Measurements from ENCODE around the gene LDHAL6A.
"Not testable (repeated sequence)": the region's sequence is repeated elsewhere in the genome, so short reads cannot be mapped to it uniquely, and the experiment has no call there.

Gene LDHAL6A

DNA sequence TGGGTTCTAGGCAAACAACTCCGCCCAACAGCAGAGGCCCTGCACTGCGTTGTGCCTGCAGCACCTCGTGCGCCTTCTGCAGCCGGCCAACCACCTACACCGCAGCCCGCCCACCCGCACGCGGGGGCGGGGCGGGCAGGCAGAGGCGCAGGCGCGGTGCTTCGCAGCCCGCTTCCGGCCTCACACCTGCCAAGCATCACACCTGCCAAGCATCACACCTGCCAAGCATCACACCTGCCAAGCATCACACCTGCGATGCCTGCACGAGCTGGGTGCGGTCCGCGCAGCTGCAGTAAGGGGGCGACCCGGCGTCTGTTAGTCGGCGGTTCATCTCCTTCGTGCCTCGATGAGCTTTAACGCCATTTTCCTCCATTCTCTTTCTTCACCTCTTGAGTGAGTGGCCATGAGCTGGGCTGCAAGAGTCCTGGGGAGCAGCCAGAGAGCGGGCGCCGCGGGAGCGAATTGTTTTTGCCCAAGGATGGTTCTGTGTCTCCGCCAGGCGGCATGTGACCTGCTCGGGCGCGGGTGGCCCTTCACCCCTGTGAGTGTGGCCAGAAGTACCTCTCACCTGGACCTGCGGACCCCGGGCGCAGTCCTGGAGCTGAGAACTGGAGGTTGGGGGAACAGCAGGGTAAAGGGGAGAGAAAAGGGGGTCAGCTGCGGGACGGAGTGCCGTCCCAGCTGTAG lies at the start of gene LDHAL6A:
LDHAL6A (plus strand) TSS at position 171 of the 687 bp plus-strand sequence. CDS start 825 bp downstream, outside the sequence.
- DNase-seq (ENCODE audit: low spot score): no peak

DNA sequence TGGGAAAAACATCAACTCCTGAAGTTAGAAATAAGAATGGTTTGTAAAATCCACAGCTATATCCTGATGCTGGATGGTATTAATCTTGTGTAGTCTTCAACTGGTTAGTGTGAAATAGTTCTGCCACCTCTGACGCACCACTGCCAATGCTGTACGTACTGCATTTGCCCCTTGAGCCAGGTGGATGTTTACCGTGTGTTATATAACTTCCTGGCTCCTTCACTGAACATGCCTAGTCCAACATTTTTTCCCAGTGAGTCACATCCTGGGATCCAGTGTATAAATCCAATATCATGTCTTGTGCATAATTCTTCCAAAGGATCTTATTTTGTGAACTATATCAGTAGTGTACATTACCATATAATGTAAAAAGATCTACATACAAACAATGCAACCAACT lies 48.3 kb upstream of the LDHAL6A start:
- not testable (repeated sequence) for DNase-seq (ENCODE audit: low spot score)

DNA sequence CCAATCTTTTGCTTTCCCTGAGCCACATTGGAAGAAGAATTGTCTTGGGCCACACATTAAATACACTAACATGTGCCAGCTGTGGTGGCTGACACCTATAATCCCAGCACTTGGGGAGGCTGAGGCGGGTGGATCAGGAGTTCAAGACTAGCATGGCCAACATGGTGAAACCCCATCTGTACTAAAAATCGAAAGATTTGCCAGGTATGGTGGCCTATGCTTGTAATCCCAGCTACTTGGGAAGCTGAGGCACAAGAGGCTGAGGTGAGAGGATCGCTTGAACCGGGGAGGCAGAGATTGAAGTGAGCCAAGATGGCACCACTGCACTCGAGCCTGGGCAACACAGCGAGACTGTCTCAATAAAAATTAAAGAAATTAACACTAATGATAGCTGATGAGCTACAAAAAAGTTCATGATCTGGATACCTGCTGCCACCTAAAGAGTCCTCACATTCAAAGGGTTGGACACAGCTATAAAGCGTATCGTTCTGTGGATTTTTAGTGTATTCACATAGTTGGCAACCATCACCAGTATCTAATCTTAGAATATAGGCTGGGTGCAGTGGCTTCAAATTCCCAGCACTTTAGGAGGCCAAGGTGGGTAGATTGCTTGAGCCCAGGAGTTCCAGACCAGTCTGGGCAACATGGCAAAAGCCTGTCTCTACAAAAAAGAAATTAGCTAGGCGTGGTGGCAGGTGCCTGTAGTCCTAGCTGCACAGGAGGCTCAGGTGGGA lies 46.9 kb upstream of the LDHAL6A start:
- no peak for DNase-seq (ENCODE audit: low spot score)

DNA sequence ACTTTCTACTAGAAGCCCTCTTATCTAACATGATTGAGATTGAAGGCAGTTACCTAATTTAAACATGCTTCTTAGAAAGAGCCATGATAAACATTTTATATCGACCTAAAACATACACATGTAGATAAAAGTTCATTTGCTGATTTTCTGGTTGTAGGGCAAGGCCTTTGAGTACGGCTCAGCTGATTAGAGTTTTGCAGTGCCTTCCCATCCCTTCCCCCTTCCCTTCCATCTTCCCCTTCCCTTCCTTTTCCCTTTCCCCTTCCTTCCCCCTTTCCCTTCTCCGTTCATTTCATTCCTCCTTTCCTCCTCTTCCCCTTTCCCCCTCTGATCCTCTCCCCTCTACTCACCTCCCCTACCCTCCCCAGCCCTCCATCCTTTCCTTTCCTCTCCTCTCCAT lies 39.2 kb upstream of the LDHAL6A start:
- DNase-seq (ENCODE audit: low spot score): no peak

DNA sequence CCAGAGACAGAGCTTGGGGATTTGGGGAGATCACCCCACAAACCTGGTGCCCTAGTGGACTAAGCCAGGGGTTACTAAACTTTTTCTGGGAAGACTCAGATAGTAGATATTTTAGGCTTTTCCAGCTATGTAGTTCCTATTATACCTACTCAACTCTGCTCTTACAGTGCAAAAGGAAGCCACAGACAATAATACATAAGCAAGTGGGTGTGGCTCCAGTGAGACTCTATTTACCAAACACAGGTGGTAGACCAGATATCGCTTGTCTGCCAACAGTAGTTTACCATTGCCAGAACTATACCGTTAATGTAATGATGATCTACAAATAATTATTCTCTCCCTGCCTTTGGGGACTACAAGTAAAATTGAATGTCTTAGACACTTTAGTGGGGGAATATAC lies 36.6 kb upstream of the LDHAL6A start:
- DNase-seq (ENCODE audit: low spot score): no peak

DNA sequence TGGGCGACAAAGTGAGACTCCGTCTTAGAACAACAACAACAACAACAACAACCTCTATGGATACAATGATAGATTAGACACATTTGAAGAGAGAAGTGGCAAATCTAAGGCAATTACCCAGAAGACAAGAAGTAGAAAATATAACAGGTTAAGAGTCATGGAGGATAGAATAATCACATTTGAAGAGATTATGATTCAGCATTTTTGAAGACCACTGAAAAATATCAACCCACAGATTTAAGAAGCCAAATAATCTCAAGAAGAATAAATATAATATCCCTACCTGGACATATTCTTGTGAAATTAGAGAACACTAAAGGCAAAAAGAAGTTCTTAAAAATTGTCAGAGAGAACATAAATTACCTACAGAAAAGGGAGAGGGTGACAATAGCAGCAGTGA lies 35.6 kb upstream of the LDHAL6A start:
- DNase-seq (ENCODE audit: low spot score): no peak

DNA sequence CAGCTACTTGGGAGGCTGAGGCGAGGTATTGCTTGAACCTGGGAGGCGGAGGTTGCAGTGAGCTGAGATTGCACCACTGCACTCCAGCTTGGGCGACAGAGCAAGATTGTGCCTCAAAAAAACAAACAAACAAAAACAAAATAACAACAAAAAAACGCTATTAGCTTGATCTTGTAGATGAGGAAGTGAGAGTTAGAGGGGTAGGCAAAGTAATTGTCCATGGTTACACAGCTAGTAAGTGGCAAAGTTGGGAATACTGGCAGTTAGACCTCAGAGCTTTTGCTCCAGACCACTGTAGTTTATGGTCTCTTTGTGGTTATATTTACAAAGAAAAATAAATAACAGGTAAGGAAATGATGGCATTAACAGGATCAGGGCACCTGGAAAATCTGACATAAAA lies 28.4 kb upstream of the LDHAL6A start:
- no peak for DNase-seq (ENCODE audit: low spot score)

DNA sequence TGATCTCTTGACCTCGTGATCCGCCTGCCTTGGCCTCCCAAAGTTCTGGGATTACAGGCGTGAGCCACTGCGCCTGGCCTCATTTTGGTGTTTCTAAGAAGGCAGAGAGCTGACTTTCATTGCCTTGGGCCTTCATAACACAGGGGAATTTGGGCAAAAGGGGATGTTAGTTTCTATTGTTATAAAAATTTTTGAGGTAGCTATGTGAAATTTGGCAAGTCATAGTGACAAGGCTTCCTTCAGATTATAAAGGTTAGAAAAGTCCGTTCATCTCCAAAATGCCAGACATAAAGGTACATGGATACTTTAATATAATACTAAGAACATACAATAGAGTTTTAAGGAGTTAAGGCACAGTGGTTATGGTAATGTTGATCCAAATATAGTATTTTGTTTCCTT lies 26.3 kb upstream of the LDHAL6A start:
- no peak for DNase-seq (ENCODE audit: low spot score)

DNA sequence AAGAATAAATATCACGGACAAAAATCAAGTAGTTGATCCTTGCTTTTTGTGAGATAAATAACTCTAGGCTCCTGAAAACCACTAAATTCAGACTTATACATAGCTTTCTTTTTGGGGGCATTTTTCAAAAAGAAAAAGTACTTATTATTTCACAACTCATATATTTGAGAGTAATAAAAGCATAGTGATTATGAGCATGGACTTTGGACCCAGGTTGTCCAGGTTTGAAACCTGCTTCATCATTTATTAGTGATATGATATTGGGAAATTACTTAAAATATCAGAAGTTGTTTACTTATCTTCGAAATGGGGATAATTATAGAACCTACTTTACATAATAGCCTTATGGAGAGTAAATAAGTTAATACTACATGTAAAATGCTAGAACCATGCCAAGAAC lies 17.0 kb upstream of the LDHAL6A start:
- no peak for DNase-seq (ENCODE audit: low spot score)

DNA sequence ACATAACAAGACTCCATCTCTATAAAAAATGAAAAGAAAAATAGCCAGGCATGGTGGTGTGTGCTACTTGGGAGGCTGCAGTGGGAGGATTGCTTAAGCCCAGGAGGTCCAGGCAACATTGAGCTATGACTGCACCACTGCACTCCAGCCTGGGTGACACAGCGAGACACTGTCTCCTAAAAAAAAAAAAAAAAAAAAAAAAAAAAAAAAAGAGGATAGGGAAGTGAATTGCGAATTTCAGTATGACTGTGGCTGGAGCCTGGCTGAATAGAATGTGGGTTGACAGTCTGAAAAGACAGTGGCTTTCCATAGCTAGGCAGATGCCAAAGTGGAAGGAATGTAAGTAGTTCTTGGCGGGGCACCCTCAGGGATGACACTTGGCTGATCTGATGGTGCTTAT lies 6.4 kb upstream of the LDHAL6A start:
- DNase-seq (ENCODE audit: low spot score): no peak

DNA sequence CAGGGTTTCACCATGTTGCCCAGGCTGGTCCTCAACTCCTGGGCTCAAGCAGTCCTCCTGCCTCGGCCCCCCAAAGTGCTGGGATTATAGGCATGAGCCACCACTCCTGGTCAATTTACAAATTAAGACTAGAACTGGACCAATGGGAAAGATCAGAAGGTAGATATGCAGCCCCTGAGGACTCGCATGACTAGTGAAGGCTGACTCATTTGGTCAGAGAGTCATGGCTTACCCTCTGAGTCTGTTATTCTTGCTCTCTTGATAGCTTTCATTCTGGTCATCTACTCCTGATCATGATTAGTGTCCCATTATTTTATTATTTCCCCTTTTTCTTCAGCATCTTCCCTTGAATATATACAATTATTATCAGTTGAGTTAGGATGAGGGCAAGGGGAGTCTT lies 2.7 kb upstream of the LDHAL6A start:
- DNase-seq (ENCODE audit: low spot score): peak; percentile 9

DNA sequence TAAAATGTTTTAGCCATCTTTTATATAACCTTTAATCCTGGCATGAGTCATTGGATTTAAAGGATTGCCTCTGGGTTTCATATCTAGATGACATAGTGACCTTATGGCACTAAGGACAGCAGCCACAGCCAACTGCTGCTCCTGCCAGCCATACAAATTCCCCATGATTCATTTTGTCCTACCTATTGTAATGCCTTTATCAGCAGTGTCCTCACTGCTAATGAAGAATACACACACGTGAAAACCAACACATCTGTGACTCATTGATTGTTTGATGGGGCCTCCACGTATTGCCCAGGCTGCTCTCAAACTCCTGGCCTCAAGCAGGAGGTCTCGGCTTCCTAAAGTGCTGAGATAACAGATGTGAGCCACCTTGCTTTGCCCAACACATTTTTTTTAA lies 1.8 kb downstream of the LDHAL6A start:
- DNase-seq (ENCODE audit: low spot score): peak; percentile 78

DNA sequence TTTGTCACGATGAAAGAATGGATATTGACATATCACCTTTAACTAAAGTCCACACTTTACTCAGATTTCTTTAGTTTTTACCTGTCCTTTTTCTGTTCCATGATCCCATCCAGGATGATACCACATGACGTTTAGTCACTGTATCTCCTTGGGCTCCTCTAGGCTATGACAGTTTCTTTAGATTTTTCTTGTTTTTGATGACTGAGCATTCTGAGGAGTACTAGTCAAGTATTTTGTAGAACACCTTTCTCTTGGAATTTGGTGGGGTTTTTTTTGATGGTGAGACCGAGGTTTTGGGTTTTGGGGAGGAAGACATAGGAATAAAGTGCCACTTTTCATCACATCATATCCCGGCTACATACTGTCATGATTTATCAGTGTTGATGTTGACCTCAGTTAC lies 4.0 kb downstream of the LDHAL6A start:
- no peak for DNase-seq (ENCODE audit: low spot score)

DNA sequence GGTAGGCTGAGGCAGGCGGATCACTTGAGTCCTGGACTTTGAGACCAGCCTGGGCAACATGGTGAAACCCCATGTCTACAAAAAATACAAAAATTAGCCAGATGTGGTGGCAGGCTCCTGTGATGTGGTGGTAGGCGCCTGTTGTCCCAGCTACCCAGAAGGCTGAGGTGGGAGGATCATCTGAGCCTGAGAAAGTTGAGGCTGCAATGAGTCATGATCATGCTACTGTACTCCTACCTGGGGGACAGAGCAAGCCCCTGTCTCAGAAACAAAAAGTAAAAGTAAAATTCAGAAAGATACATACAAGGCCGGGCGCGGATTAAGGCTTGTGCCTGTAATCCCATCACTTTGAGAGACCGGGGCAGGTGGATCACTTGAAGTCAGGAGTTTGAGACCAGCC lies 6.3 kb downstream of the LDHAL6A start:
- no peak for DNase-seq (ENCODE audit: low spot score)

DNA sequence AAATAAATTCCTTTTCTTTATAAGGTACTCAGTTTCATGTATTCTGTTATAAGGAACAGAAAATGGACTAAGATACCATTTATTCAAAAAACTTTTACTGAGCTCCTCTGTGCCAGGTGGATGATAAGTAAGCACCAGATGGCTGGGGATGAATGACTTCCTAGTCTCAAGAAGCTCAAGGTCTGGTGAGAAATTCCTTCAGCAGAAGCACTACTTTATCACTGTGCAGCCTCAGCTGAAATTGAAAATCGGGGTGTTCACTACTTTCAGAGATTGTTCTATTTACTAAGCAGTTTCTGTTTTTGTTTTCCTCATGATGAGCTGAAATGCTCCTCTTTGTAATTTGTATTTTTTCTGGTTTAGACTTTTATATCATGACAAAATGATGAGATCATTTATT lies 7.8 kb downstream of the LDHAL6A start:
- no peak for DNase-seq (ENCODE audit: low spot score)

DNA sequence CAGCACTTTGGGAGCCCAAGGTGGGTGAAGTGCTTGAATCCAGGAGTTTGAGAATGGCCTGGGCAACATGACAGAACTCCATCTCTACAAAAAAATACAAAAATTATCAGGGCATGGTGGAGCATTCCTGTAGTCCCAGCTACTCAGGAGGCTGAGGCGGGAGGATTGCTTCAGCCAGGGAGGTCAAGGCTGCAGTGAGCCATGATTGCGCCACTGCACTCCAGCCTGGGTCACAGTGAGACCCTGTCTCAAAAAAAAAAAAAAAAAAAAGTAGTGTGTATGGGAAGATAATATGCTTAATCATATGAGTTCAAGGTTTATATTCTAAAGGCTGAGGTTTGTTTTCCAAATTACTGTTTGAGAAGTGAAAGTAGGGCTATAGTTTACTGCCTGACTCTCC lies 10.7 kb downstream of the LDHAL6A start:
- no peak for DNase-seq (ENCODE audit: low spot score)

DNA sequence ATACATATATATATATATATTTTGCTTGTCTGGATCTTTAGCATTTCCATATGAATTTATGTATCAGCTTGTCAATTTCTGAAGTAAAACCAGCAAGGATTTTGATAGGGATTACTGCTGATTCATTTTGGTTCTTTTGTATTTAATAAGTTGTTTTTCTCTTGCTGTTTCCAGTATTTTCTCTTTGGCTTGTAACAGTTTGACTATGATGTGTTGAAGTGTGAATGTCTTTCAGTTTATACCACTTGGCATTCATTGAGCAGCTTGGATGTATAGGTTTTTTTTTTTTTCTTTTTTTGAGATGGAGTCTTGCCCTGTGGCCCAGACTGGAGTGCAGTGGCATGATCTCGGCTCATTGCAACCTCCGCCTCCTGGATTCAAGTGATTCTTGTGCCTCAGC lies 12.4 kb downstream of the LDHAL6A start:
- DNase-seq (ENCODE audit: low spot score): no peak

DNA sequence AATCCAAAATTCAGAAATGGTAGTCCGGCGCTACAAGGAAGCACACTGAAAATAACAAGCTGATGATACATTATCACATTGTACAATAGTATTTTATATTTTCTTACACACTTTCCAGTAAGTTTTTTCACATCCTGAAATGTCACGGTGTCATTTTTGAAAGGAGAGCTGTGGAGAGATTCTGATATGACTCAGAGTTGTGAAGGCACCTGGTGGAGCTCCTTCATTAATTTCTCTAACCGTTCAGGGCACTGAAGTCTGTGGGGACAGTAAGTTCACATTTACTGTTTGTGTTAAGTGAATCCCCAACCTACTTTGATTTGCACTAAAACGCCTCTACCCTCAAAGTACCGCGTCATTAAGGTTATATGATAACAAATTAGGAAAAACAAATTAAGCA lies 13.3 kb downstream of the LDHAL6A start:
- DNase-seq (ENCODE audit: low spot score): no peak

DNA sequence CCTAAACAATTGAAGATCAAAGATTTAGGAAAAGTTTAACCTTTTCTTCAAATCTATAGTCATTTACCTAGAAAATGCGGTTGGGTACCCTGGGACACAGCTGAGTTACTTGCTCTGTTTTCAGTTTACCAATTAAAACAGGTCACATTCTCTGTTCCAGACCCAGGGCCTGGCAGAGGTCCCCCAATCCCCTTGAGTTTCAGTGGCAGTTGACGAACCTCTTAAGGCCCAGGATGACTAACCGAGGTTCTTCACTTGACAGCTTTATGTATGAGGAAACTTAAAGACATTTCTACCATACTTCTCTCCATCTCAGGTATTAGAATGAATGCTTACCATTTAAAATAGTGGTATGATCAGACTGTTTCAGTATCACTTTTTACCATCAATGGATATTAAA lies 16.3 kb downstream of the LDHAL6A start:
- no peak for DNase-seq (ENCODE audit: low spot score)

DNA sequence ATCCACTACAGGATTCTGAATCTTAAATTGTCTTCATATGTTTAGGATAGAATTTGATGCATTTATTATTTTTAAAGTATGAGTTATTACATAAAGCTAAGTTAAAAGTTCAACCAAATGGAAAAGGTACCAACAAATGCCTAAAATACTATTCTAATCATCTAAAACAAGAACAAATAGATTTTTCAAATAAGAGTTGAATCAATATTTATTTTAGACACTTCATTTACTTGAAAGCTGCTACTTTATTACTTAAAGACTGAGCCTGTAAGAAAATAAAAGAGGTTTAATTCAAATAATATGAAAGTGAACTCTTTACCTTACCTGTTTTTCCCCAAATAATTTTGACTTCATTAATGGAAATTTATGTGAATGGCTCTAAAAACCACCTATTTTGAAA lies 16.9 kb downstream of the LDHAL6A start:
- DNase-seq (ENCODE audit: low spot score): no peak

DNA sequence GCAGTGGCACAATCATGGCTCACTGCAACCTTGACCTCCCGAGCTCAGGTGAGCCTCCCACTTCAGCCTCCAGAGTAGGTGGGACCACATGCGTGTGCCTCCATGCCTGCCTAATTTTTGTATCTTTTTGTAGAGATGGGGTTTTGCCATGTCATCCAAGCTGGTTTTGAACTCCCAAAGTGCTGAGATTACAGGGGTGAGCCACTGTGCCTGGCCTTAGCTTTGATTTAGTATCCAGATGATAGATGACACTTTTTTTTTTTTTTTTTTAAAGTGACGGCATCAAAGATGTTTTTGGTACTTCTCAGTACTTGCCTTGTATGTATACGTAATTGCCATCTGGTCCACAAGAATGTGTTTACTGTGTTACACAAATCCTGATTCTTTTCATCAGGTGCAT lies 23.4 kb downstream of the LDHAL6A start:
- no peak for DNase-seq (ENCODE audit: low spot score)

DNA sequence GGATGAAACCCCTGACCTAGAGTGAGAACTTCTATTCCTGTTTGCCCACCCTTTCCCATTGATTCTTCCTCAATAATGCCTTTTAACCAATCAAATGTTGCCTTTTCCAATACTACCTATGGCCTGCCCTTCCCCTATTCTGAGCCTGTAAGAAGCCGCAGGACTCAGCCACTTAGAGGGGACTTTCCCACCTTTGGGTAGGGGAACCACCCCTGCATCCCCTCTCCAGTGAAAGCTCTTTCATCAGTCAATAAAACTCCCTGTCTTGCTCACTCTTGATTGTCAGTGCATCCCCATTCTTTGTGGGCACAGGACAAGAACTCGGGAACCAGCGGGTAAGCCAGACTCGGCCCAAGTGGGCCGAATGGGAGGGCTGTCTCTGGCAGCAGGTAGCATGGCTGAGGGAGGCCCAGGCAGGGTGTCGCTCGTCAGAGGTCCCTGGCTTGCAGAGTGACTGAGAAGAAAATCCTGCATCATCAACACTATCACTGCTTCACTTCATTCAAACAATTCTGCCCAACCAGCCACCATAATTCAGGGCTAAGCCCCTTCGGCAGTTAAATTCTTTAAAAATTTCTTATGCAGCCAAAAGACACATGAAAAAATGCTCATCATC lies 30.4 kb downstream of the LDHAL6A start:
- DNase-seq (ENCODE audit: low spot score): no peak

DNA sequence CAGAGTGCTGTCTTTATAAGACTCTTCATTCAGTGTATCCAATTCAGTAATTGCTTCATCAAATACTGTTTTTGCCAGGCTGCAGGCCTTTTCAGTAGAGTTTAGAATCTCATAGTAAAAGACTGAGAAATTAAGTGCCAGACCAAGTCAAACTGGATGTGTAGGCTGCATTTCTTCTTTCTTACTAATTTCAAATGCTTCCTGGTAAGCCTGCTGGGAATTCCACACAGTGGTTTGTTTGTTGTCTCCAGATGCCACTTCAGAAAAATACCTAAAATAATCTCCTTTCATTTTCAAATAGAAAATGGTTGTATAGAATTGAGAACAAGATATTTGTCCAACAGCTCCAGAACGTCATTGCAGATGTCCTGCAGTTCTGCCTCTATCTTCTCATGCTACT lies 34.7 kb downstream of the LDHAL6A start:
- DNase-seq (ENCODE audit: low spot score): no peak
